Fibroblast of peridontal ligament (primary cell): Measurements from ENCODE around the gene PDE2A.
A peak's percentile ranks its signal among the peaks of the same experiment; 100 is the strongest.
"Not testable (repeated sequence)": the region's sequence is repeated elsewhere in the genome, so short reads cannot be mapped to it uniquely, and the experiment has no call there.

Experiments used
- DNase-seq: peaks from one replicate; pipeline ENCODE4 v3.0.0-alpha.2; 2010; ENCODE audit errors: extremely low read depth

PDE2A gene

GRCh38 chr11:72577271-72577721 lies 96.9 kb downstream of the PDE2A start:
- no peak for DNase-seq

GRCh38 chr11:72576661-72577060 lies 97.6 kb downstream of the PDE2A start:
- no peak for DNase-seq

- no peak for DNase-seq
Observed at GRCh38 chr11:72576243-72576595, 98.0 kb downstream of the PDE2A start.

- no peak for DNase-seq
Observed at GRCh38 chr11:72575533-72576242, 98.5 kb downstream of the PDE2A start.

GRCh38 chr11:72574548-72575460 lies 99.4 kb downstream of the PDE2A start:
- no peak for DNase-seq

GRCh38 chr11:72573855-72574445 lies 100.3 kb downstream of the PDE2A start:
- DNase-seq = no peak

- DNase-seq = peak; percentile 12
Observed at GRCh38 chr11:72573072-72573854, 101.0 kb downstream of the PDE2A start.

GRCh38 chr11:72572540-72572939 lies 101.7 kb downstream of the PDE2A start:
- not testable (repeated sequence) for DNase-seq

GRCh38 chr11:72570893-72571661 lies 103.1 kb downstream of the PDE2A start:
- no peak for DNase-seq

GRCh38 chr11:72569966-72570892 lies 104.0 kb downstream of the PDE2A start:
- peak; percentile 52 for DNase-seq

- no peak for DNase-seq
Observed at GRCh38 chr11:72568861-72569260, 105.4 kb downstream of the PDE2A start.

GRCh38 chr11:72562431-72562830 lies 111.8 kb downstream of the PDE2A start:
- no peak for DNase-seq

GRCh38 chr11:72561856-72562255 lies 112.4 kb downstream of the PDE2A start:
- DNase-seq = no peak

- DNase-seq = not testable (repeated sequence)
Observed at GRCh38 chr11:72560864-72561263, 113.4 kb downstream of the PDE2A start.

- DNase-seq = no peak
Observed at GRCh38 chr11:72556433-72556832, 117.8 kb downstream of the PDE2A start.

GRCh38 chr11:72555014-72555522 lies 119.2 kb downstream of the PDE2A start:
- not testable (repeated sequence) for DNase-seq

GRCh38 chr11:72553706-72554105 lies 120.5 kb downstream of the PDE2A start:
- no peak for DNase-seq

GRCh38 chr11:72552399-72552910 lies 121.8 kb downstream of the PDE2A start:
- DNase-seq = no peak

- no peak for DNase-seq
Observed at GRCh38 chr11:72551571-72551970, 122.7 kb downstream of the PDE2A start.
